Osteocyte (in vitro differentiated cells): ENCODE data around the gene MEX3A. TPM values are rescaled to one million over a fixed set of nuclear protein-coding genes. Genes with fewer than 3 reads are reported as not detected.
"Not testable (repeated sequence)": the region's sequence is repeated elsewhere in the genome, so short reads cannot be mapped to it uniquely, and the experiment has no call there.

Experiments
- DNase-seq: peaks from one replicate; pipeline ENCODE4 v3.0.0; 2021; ENCODE audit warnings: mixed read lengths; ENCODE audit not compliant: unreplicated experiment; ENCODE audit errors: extremely low spot score
- H3K27ac Mint-ChIP-seq: one replicate; pipeline ENCODE4 v1.8.0; 2021; ENCODE audit warnings: mild to moderate bottlenecking, mixed read lengths; ENCODE audit not compliant: unreplicated experiment
- H3K27me3 Mint-ChIP-seq: one replicate; pipeline ENCODE4 v1.8.0; 2021; ENCODE audit warnings: mixed read lengths; ENCODE audit not compliant: unreplicated experiment
- H3K36me3 Mint-ChIP-seq: one replicate; pipeline ENCODE4 v1.8.0; 2021; ENCODE audit warnings: mixed read lengths; ENCODE audit not compliant: unreplicated experiment
- H3K4me1 Mint-ChIP-seq: one replicate; pipeline ENCODE4 v1.8.0; 2021; ENCODE audit warnings: mixed read lengths; ENCODE audit not compliant: unreplicated experiment
- H3K4me3 Mint-ChIP-seq: one replicate; pipeline ENCODE4 v1.8.0; 2021; ENCODE audit warnings: mild to moderate bottlenecking, moderate library complexity, mixed read lengths; ENCODE audit not compliant: unreplicated experiment
- H3K9me3 Mint-ChIP-seq: one replicate; pipeline ENCODE4 v1.8.0; 2021; ENCODE audit warnings: mixed read lengths; ENCODE audit not compliant: unreplicated experiment
- total RNA-seq: library from RNA; stranded (reverse); gene quantifications from 2 replicates; pipeline ENCODE4 v1.2.1, GENCODE V29; 2021
- TF ChIP-seq, protein P1 (sequence below): fragments of 200-600 bp; sonication (generic); IDR thresholded peaks from 2 replicates; pipeline ENCODE4 v1.5.0; 2021; ENCODE audit warnings: antibody characterized with exemption, mild to moderate bottlenecking, moderate library complexity

Gene MEX3A
- total RNA-seq, 1 donor from 2014 or later = 20.7 TPM

DNA sequence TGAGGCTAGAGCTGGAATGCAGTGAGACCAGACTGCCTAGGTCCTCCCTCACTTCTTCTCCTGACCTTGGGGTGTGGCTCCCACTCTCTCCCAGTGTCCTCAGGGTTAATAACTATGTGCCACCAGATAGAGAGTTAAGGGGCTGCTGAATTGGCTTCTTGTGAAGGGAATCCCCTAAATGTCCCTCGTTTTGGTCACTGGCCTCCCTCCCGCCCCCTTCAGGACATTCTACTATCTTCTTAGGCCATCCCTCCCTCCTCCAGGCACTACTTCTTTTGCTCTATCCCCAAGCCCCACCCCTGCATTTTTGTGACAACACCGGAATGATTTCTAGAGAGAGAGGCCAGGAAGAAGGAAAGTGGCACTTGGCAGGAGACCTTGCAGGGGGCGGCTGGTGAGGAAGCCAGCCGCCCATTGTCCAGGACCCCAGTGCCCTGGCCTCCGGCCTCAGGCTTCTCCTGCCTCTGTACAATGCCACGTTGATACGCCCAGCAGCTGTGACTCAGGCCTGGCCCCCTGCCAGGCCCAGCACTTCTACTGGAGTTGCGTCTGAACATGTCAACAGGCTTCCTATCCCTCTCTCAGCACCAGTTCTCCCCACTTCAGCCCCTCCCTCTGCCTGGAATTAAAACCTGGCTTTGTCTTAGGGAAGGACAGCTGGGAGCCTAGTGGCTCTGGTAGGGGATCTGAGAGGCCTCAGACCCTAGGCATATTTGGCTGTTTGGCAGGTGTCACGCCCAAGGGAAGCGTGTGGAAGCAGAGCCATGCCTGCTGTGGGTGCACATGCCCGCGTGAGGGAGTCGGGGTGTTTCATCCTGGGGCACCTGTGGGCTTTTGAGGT is 41.3 kb upstream of the MEX3A start:
- peak overlapping the region; percentile 96 for H3K27ac Mint-ChIP-seq
- peaks cover 96% of the 10 kb centered on the region for H3K4me1 Mint-ChIP-seq
- H3K36me3 Mint-ChIP-seq = peaks cover 10% of the 10 kb centered on the region
- TF ChIP-seq, protein P1, sequence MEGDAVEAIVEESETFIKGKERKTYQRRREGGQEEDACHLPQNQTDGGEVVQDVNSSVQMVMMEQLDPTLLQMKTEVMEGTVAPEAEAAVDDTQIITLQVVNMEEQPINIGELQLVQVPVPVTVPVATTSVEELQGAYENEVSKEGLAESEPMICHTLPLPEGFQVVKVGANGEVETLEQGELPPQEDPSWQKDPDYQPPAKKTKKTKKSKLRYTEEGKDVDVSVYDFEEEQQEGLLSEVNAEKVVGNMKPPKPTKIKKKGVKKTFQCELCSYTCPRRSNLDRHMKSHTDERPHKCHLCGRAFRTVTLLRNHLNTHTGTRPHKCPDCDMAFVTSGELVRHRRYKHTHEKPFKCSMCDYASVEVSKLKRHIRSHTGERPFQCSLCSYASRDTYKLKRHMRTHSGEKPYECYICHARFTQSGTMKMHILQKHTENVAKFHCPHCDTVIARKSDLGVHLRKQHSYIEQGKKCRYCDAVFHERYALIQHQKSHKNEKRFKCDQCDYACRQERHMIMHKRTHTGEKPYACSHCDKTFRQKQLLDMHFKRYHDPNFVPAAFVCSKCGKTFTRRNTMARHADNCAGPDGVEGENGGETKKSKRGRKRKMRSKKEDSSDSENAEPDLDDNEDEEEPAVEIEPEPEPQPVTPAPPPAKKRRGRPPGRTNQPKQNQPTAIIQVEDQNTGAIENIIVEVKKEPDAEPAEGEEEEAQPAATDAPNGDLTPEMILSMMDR = peak; percentile 61
- peak overlapping the region; percentile 66 for H3K4me3 Mint-ChIP-seq
- peak; percentile 97 for DNase-seq
- no peaks in the 10 kb centered on the region for H3K9me3 Mint-ChIP-seq
- H3K27me3 Mint-ChIP-seq = no peaks in the 10 kb centered on the region

DNA sequence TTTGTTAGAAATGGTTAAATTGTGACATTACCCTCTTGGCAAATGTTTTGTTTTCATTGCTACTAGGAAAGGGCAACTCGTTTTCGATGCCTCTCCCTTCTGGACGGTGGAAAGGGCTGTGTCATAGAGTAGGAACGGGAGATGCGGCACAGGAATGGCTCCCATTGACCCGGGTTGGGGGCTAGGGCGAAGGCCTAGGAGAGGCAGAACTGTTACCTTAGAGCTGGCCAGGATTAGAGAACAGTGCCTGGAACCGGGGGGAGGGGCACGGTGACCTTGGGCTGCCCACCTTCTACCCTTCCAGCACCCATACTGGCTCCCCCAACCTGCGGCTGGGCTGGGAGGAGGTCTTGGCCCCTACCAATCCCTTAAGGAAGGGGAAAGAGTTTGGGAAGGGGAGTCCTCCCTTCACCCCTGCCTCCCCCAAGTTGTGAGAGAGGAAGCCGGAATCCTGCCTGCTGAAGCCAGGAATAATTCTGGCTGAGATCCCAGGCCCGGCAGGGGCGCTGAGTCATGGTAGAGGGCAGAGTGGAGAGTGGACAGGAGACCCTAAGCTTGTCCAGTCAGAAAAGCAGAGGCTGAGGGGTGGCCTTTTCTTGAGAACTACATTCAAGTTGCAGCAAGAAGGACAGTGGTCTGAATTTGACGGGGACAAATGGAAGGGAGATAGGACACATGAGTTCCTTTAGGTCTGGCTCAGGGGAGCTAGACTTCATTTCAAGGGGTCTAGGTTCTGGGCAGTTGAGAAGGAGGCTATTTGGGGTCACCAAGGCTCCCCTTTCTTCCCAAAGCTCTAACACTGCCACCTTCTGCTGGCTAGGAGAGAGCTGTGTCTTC is 40.5 kb upstream of the MEX3A start:
- Mint-ChIP-seq H3K36me3 (peaks cover 14% of the 10 kb centered on the region), H3K27me3 (no peaks in the 10 kb centered on the region), H3K4me3 (peak overlapping the region; percentile 66), H3K27ac (peak overlapping the region; percentile 96), H3K4me1 (peaks cover 96% of the 10 kb centered on the region), H3K9me3 (no peaks in the 10 kb centered on the region)
- TF ChIP-seq, protein P1 = no peak
- DNase-seq = peak; percentile 95

DNA sequence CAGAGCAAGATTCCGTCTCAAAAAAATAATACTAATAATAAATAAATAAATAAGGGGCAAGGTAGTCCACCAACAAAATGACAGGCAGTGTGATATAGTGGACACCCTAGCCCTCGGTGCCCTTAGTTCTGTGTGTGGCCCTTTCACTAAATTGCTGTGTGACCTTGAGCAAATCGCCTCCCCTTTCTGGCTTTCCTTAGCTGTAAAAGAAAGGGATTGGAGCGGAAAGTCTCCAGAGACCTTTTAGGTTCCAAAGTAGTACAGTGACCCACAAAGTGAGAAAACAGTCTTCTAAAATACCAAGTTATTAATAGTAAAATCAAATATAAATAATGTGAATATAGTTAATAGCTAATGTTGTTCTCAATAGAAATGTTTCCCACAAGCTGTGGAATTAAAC is 39.8 kb upstream of the MEX3A start:
- DNase-seq = no peak
- Mint-ChIP-seq H3K27me3 (no peaks in the 10 kb centered on the region), H3K4me1 (peaks cover 93% of the 10 kb centered on the region), H3K4me3 (peak overlapping the region; percentile 66), H3K27ac (peak overlapping the region; percentile 99), H3K36me3 (peaks cover 12% of the 10 kb centered on the region), H3K9me3 (no peaks in the 10 kb centered on the region)
- TF ChIP-seq, protein P1 = no peak

DNA sequence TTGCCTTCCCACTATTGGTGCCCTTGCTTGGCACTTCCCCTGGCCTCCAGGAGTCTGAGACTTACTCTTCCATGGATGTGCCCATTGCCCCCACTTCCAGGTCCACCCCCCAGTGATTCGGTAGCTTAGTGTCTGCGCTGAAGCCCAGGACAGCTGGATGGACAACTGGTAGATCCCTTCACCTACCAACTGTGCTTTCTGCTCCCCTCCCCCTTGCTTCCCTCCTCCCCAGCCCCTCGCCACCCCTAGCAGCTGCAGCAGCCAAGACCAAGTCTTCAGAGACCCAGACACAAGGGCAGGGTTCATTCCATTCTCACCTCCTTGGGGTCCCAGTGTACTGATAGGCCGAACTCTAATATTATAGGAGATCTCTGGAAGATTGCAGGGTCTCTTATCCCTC is 39.2 kb upstream of the MEX3A start:
- Mint-ChIP-seq H3K27ac (peak overlapping the region; percentile 99), H3K27me3 (no peaks in the 10 kb centered on the region)

DNA sequence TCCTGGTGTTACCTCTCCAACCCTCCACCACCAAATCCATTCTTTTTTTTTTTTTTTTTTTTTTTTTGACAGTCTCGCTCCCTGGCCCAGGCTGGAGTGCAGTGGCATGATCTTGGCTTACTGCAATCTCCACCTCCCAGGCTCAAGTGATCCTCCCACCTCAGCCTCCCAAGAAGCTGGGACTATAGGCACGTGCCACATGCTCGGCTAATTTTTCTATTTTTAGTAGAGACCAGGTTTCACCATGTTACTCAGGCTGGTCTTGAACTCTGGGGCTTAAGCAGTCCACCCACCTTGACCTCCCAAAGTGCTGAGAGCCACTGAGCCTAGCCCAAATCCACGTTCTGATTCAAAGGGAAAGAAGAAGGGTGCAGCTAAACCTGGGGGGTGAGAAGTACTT is 38.7 kb upstream of the MEX3A start:
- DNase-seq, H3K27me3 Mint-ChIP-seq, H3K9me3 Mint-ChIP-seq: not testable (repeated sequence)
- H3K4me1 Mint-ChIP-seq = peaks cover 85% of the 10 kb centered on the region
- H3K36me3 Mint-ChIP-seq = peaks cover 15% of the 10 kb centered on the region
- H3K4me3 Mint-ChIP-seq = peak overlapping the region; percentile 61
- H3K27ac Mint-ChIP-seq = peak overlapping the region; percentile 99

More for the DNA sequence above, 39.2 kb upstream of the MEX3A start:
- no peaks in the 10 kb centered on the region for H3K9me3 Mint-ChIP-seq
- peaks cover 12% of the 10 kb centered on the region for H3K36me3 Mint-ChIP-seq
- no peak for DNase-seq
- H3K4me1 Mint-ChIP-seq = peaks cover 89% of the 10 kb centered on the region
- TF ChIP-seq, protein P1 = no peak
- H3K4me3 Mint-ChIP-seq = peak overlapping the region; percentile 61
